GM21737 (cell line): ENCODE results near the gene TRMT44.
"Not testable (repeated sequence)": the region's sequence is repeated elsewhere in the genome, so short reads cannot be mapped to it uniquely, and the experiment has no call there.

Experiments
- ATAC-seq: cut with Tn5 transposase; IDR thresholded peaks from one replicate; pipeline ENCODE4 v1.9.1; 2021; ENCODE audit warnings: mild to moderate bottlenecking, moderate library complexity; ENCODE audit not compliant: unreplicated experiment

Gene TRMT44

DNA sequence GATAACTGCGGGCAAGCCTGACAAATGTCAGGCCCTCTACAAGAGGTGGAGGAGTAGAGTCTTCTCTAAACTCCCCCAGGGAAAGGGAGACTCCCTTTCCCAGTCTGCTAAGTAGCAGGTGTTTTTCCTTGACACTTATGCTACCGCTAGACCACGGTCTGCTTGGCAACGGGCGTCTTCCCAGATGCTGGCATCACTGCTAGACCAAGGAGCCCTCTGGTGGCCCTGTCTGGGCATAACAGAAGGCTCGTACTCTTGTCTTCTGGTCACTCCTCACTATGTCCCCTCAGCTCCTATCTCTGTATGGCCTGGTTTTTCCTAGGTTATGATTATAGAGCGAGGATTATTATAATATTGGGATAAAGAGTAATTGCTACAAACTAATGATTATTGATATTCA lies 33.7 kb upstream of the TRMT44 start:
- not testable (repeated sequence) for ATAC-seq

DNA sequence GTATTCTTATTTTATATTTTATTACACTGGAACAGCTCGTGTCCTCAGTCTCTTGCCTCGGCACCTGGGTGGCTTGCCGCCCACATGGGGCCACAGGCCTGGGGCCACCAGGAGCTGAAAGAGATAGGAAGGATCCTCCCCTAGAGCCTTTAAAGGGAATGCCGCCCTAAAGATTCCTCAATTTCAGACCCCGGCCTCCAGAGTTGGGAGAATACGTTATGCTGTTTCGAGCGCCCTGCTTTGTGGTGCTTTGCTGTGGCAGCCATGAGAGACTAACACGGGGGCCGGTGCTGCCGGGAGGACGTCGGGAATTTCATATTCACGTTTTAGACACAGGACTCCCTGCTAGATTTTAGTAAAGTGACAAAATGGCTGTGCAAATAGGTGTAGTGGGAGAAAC lies 33.3 kb upstream of the TRMT44 start:
- ATAC-seq, result no peak

- no peak for ATAC-seq
These were observed 32.8 kb upstream of the TRMT44 start for GRCh38 chr4:8407756-8408155.

DNA sequence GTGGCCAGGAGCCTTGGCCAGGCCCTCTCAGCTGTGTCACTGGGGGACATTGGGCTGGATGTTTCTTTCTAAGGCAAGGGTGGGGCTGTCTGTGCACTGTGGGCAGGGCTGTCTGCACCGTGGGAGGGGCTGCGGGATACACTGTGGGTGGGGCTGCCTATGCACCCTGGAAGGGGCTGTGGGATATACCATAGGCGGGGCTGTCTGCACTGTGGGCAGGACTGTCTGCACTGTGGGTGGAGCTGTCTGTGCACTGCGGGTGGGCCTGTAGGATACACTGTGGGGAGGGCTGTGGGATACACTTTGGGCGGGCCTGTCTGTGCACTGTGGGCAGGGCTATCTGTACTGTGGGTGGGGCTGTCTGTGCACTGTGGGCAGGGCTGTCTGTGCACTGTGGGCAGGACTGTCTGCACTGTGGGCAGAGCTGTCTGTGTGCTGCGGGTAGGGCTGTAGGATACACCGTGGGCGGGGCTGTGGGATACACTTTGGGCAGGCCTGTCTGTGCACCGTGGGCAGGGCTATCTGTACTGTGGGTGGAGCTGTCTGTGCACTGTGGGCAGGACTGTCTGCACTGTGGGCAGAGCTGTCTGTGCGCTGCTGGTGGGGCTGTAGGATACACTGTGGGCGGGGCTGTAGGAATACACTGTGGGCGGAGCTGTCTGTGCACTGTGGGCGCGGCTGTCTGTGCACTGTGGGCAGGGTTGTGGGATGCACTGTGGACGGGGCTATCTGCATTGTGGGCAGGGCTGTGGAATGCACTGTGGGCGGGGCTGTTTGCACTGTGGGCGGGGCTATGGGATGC lies 31.1 kb upstream of the TRMT44 start:
- no peak for ATAC-seq

- no peak for ATAC-seq
These were observed 30.4 kb upstream of the TRMT44 start for GRCh38 chr4:8410066-8410625.

DNA sequence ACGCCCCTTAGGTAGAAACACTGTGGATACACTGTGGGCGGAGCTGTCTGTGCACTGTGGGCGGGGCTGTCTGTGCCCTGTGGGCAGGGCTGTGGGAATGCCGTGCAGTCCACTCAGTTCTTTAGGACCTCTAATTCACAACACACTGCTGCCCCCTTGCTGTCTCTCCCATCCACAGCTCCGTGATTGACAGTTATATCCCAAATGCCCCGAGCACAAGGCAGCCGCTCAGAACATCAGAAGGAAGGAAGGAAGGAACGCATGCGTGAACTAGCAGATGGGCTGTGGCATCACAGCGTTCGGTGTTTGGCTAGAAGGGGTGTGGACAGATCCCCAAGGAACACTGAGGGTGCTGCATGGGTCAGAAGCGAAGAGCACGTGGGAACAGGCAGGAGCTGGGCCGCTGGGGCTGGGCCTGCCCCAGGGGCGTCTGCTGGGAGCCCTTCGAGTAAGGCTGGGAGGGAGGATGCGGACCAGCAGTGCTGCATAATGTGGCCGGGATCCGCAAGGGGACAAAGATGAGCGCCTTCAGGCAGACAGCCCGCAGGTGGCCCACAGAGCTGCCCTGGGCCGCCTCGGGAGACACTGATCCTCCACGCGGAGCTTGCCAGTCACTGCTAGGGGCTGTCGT lies 29.8 kb upstream of the TRMT44 start:
- ATAC-seq, result no peak

- no peak for ATAC-seq
These were observed 29.0 kb upstream of the TRMT44 start for GRCh38 chr4:8411351-8412180.

- no peak for ATAC-seq
These were observed 28.3 kb upstream of the TRMT44 start for GRCh38 chr4:8412288-8412687.

DNA sequence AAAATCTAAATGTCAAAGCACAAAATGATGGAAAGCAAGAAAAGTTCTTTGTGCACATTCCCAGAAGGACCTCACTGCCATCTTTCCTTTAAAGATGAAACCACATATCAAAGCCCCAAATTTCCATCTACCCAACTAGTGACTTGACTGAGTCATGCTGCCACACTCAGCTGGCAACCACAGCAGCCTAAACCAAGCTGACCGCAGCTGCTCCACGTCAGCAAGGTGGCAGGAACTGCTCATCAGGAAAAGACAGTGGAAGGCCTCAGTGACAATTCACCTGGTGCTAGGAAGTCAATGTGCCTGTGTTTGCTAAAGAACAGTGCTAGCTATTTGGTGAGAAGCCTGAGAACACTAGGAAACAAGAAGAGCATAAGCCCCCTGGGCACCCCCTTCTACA lies 26.2 kb upstream of the TRMT44 start:
- ATAC-seq, result no peak

GRCh38 chr4:8417071-8417614 lies 23.4 kb upstream of the TRMT44 start:
- ATAC-seq, result no peak

- ATAC-seq, result peak; percentile 62
These were observed 21.1 kb upstream of the TRMT44 start for GRCh38 chr4:8419222-8420041.

DNA sequence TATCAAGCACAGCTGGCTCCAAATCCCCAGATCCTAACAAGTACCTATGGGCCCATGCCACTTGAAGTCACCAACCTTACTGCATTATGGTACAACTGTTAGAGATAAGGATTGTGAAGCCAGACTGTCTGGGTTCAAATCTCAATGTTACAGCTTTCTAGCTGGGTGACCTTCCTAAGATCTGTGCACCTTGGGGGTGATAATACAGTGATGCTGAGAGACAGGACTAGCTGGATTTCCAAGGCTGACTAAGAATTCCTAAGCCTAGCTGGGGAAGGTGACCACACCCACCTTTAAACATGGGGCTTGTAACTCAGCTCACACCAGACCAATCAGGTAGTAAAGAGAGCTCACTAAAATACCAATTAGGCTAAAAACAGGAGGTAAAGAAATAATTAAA lies 20.4 kb upstream of the TRMT44 start:
- ATAC-seq, result not testable (repeated sequence)

DNA sequence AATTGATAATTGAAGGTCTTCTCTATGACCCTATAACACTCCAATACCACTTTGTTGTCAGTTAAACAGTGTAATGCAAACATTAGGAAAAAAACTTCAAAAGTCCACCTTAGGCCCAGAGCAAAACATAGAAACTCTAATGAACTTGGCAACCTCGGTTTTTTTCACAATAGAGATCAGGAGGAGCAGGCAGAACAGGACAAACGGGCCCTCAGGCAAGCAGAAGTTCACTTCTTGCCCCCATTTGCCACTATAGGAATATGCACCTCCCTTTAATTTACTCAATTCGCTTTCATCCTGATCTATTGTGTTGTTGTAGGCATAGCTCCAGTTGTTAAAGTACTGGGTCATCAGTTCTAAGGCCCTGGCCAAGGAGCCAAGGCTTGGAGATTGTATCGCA lies 18.2 kb upstream of the TRMT44 start:
- ATAC-seq, result no peak

DNA sequence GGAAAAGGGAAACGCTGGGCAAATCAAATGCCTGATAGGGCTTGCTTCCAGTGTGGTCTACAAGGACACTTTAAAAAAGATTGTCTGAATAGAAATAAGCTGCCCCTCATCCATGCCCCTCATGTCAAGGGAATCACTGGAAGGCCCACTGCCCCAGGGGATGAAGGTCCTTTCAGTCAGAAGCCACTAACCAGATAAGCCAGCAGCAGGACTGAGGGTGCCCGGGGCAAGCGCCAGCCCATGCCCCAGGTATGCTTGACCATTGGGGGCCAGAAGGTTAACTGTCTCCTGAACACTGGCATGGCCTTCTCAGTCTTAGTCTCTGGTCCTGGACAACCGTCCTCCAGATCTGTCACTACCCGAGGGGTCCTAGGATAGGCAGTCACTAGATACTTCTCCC lies 17.8 kb upstream of the TRMT44 start:
- no peak for ATAC-seq

DNA sequence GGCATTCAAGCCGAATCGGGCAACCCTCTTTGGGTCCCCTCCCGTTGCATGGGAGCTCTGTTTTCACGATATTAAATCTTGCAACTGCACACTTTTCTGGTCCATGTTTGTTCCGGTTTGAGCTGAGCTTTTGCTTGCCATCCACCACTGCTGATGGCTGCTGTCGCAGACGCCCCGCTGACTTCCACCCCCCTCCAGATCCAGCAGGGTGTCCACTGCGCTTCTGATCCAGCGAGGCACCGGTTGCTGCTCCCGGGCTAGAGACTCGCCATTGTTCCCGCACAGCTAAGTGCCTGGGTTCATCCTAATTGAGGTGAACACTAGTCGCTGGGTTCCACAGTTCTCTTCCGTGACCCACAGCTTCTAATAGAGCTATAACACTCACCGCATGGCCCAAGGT lies 13.3 kb upstream of the TRMT44 start:
- no peak for ATAC-seq

- peak; percentile 47 for ATAC-seq
These were observed 12.8 kb upstream of the TRMT44 start for GRCh38 chr4:8427761-8428287.

- peak; percentile 91 for ATAC-seq
These were observed 12.1 kb upstream of the TRMT44 start for GRCh38 chr4:8428288-8429097.

- no peak for ATAC-seq
These were observed 9.0 kb upstream of the TRMT44 start for GRCh38 chr4:8431553-8431952.

DNA sequence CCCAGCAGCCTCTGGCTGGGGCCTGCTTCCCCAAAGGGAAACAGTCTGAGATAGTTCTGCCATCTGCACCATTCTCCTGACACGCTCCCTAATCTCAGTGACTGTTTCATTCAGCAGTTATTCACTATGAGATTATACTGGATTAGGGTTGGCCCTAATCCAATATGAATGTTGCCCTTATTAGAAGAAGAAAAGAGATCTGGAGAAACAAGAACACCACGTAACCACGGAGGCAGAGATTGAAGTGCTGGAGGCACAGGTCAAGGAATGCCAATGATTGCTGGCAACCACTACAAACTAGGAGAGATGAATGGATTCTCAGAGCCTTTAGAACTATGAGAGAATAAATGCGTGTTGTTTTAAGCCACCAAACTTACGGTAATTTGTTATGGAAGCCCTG lies 7.4 kb upstream of the TRMT44 start:
- ATAC-seq, result no peak
